HG03159 (cell line): Measurements from ENCODE around the gene ACSM5.
"Not testable (repeated sequence)": the region's sequence is repeated elsewhere in the genome, so short reads cannot be mapped to it uniquely, and the experiment has no call there.

ENCODE experiments used
- ATAC-seq: cut with Tn5 transposase; IDR thresholded peaks from one replicate; pipeline ENCODE4 v1.9.1; 2021; ENCODE audit warnings: mild to moderate bottlenecking, moderate library complexity; ENCODE audit not compliant: unreplicated experiment

The ACSM5 gene

GRCh38 chr16:20398603-20399002 is 10.7 kb upstream of the ACSM5 start:
- no peak for ATAC-seq

DNA sequence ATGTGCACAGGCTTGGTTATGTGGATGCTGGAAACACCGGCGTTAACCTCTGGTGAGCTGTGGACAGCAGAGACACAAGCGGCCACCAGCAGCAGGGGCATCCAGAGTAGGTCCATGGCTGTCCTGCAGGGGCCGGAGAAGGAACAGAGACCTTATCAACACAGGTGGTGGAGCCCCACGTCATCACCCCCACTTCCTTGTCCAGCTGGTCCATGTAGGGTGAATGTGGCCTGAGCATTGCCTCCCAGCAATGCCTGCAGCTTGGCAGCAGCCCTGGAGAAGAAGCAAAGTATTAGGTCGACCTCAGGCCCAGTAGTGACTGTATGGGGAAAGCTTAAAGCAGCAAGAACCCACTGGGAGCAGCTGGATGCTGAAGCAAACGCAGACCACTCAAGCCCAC is 10.1 kb upstream of the ACSM5 start:
- no peak for ATAC-seq

DNA sequence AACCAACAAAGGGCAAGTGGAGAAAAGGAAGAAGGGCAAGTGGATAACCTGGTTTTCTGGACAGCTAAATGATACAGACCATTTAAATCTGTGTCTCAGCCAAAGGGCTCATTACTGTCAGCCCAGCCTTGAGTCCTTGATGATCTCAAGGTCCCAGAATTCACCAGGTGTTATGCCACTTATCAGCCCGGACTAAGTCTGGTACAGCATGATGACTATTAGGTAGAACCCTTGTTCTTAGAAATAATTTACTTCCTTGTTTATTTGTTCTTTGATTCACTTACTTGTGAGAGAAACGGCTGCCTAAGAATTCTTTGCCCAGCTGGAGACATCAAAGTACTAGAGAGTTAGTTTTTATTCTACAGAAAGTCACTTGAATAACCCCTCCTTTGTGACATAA is 8.3 kb upstream of the ACSM5 start:
- no peak for ATAC-seq

DNA sequence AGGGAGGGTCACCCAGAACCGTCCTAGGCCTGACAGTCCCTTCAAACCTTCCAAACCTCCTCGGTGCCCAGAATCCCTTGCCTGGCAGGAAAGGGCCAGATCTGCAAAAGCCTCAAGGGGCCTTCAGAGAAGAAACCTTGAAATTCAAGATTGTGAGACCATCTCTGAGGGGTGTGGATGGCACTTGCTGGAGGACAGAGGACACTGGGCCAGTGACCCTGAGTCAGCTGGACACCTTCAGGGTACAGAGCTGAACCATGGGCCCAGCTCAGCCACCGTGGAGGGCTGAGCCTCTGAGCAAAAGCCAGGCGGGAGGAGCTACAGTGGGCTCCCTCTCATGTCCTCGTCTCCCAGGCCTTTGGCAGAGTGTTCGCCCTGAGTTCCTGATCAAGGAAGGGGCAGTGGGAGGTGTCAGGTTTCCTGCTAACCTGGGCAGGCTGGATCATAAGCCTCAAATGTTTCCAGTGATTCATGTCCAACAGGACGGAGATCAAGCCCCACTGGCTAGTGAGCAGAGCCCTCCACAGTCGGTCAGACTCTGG is 7.8 kb upstream of the ACSM5 start:
- ATAC-seq = no peak

- ATAC-seq = no peak
Observed at GRCh38 chr16:20402651-20403050, 6.7 kb upstream of the ACSM5 start.

DNA sequence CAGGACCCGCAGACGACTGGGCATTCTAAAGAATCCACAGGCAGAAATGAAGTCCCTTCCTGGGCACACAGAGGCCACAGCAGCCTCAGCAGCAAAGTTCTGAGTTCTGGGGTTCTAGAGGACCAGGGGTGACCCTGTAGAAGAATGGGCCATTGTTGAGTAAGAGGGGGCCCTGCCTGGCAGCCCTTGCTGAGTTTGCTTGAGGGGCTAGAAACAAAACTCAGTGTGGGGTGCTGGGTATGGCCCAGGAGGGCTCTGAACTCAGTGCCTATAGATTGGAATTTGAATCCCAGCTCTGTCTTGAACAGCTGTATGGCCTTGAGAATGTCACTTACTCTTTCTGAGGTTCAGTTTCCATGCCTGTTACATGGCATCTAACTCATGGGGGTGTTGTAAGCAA is 4.7 kb upstream of the ACSM5 start, which contains the start of gene PDILT:
PDILT (minus strand) TSS at position 101 of the 400 bp plus-strand sequence. CDS start 5,437 bp downstream, outside the sequence.
- ATAC-seq = no peak

DNA sequence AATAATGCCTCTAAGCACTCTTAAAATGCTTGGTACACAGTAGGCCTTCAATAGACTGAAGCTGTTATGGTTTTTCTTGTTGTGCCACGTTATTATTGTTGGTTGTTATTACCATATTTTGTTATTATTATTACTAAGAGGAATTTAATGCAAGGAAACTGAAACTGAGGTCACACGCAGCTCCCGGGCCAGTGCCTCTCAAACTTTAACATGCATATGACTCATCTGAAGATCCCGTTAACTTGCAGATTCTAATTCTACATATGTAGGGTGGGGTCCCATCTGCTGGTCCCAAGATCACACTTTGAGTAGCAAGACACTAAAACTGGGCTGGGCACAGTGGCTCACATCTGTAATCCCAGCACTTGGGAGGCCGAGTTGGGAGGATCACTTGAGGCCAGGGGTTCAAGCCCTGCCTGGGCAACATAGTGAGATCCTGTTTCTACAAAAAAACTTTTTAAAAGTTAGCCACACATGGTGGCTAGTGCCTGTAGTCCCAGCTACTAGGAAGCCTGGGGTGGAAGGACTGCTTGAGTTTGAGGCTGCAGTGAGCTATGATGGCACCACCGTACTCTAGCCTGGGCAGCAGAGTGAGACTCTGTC is 888 bp downstream of the ACSM5 start:
- ATAC-seq = no peak

GRCh38 chr16:20411055-20411454 is 1.7 kb downstream of the ACSM5 start:
- no peak for ATAC-seq

GRCh38 chr16:20415541-20415940 is 6.2 kb downstream of the ACSM5 start:
- no peak for ATAC-seq

GRCh38 chr16:20419093-20419492 is 9.8 kb downstream of the ACSM5 start:
- not testable (repeated sequence) for ATAC-seq

DNA sequence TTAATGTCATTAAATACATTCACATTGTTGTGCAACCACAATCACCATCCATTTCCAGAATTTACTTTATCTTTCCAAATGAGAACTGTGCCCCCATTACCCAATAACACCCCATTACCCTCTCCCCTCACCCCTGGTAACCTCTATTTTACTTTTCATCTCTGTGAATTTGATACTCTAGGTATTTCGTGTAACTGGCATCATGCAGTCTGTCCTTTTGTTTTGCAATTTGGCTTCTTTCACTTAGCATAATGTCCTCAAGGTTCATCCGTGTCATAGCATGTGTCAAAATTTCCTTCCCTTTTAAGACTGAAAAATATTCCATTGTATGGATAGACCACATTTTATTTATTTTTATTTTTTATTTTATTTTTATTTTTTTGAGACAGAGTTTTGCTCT is 12.4 kb downstream of the ACSM5 start:
- not testable (repeated sequence) for ATAC-seq

DNA sequence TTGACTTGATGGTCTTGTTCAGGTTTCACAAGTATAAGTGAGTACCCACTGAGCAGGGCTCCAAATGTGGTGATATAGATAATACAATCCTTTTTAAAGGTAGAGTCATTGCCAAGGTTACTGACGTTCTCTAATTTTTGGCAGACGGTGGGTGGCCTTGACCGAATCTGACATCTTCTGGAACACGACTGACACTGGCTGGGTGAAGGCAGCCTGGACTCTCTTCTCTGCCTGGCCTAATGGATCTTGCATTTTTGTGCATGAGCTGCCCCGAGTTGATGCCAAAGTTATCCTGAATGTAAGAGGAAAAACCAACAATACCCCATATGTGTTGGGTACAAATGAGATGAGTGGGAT is 14.4 kb downstream of the ACSM5 start:
- ATAC-seq = not testable (repeated sequence)

DNA sequence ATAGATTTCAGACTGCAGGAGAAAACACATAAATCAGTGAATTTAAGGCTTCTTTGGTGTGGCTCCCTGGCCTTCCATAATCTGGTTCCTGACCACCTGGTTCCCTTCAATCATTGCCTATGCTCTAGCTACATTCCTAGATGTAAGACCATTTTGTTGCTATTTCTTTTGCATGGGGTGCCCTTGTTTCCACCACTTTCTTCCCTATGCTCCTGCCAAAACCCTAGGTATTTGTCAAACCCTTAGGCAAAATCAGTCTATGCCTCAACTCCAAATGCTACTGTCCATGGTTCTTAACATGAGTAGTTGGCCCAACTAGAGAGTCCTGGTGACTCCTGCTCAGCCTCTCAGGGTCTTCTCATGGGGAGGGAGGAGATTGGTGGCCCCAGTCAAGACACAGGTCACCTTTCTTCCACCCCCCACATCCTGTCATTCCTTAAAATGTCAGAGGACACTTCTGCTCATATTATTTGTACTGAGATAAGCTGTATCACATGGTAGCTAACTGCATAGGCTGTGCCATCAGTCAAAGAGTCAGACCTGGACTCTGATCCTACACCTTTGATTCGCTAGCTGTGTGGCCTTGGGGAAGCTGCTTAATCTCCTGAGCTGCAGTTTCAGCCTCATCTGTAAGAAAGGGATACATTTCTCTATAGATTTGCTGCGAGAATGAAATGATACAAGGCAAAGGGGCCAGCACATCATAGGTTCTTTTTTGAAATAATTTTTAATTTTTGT is 15.0 kb downstream of the ACSM5 start:
- ATAC-seq = no peak

DNA sequence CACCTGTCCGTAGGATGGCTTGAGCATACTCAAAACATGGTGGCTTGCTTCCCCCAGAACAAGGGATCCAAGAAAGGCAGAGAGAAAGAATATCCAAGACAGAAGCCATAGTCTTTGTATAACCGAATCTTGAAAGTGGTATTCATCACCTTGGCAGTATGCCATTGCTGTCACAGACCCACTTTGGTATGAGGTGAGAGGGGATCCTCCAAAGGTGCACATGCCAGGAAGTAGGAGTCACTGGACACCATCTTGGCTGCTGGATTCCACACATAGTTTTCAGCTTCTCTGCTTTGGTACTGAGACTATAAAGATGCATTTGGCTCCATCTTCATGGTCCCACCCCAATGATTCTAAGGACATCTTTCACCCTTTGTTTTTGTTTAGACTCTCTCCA is 18.1 kb downstream of the ACSM5 start:
- not testable (repeated sequence) for ATAC-seq

DNA sequence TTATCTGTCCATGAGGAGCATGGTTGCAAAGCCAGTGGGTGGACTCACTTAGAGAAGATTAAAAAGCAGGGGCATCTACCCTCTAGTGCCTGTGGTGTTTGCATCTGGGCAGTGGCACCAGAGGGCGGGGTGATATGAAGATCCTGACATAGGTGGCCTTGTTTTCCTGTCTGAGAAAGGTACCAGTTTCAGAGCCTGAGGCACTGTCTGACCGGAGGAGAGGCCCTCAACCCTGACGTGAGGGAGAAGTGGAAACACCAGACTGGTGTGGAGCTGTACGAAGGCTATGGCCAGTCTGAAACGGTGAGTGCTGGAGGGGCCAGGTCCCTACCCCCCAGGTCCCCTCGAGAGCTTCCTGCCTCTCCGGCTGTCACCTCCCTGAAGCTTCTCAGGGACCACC is 20.2 kb downstream of the ACSM5 start:
- not testable (repeated sequence) for ATAC-seq

DNA sequence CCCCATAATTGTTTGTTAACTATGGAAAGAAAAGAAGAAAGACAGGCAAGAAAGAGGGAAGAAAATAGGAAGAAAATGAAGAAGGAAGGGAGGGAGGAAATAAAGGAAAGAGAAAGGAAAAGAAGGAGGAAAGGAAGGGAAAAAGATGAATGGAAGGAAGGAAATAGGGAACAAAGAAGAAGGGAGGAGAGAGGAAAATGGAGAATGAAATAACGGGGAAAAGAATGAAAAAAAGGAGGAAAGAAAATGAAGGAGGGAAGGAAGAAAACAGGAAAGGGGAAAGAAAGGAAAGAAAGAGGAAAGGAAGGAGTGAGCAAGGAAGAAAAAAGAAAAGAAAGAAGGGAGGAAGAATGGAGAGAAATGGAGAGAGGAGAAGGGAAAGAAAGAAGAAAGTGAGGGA is 21.1 kb downstream of the ACSM5 start:
- ATAC-seq = not testable (repeated sequence)

DNA sequence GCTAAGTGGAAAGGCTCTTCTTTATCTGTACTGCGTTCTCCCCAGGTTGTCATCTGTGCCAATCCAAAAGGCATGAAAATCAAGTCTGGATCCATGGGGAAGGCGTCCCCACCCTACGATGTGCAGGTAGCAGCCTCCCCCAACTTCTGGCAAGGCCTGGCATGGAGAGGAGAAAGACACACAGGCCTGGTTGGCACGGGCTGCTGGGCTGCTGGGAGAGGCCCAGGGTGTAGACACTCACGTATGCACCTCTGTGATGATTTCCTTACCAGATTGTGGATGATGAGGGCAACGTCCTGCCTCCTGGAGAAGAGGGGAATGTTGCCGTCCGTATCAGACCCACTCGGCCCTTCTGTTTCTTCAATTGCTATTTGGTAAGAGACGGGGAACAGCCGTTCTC is 21.6 kb downstream of the ACSM5 start:
- no peak for ATAC-seq

DNA sequence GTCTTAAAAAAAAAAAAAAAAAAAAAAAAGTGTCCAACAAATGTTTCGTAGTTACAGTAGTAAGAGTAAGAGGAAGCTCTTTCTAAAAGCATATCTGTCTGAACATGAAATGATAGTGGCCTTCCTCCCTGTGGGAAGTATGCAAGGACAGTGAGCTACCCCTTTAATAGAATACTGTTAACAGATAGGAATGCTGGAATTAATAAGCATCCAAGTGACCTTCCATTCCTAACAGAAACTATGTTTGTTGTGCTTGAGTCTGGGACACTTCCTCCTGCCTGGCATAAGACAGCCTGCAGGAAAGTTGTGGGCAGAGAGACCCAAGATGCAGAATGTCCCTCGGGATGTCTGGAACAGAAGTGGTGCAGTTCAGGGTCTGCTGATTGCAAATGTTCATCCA is 29.6 kb downstream of the ACSM5 start:
- not testable (repeated sequence) for ATAC-seq

DNA sequence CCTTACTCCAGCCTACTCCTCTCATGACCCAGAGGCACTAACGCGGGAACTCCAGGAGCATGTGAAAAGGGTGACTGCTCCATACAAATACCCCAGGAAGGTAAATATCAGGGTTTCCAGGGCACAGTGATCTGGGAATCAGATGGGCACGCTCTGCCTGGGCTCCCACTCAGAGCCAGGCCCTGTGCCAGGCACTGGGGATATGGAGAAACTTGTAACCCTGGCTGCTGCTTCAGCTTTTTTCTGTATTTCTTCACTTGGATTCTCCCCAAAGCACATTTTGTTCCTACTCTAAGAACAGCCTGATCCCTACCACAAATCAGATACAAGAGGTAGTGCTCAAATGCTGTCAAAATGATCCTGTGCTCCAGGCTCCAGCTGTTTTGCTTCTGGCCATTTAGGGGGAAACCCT is 30.5 kb downstream of the ACSM5 start:
- not testable (repeated sequence) for ATAC-seq

- not testable (repeated sequence) for ATAC-seq
Observed at GRCh38 chr16:20440731-20441130, 31.4 kb downstream of the ACSM5 start.

GRCh38 chr16:20441191-20441590 is 31.9 kb downstream of the ACSM5 start:
- no peak for ATAC-seq

- ATAC-seq = not testable (repeated sequence)
Observed at GRCh38 chr16:20441859-20442258, 32.5 kb downstream of the ACSM5 start.
